Epithelial cell of esophagus (primary cell): Measurements from ENCODE around the gene MGRN1.

Experiments used
- DNase-seq: peaks from one replicate; pipeline ENCODE4 v3.0.0; 2010; ENCODE audit warnings: low read depth
- H3K4me3 ChIP-seq: 2 replicates; pipeline ENCODE4 v1.5.1; 2011; ENCODE audit warnings: mild to moderate bottlenecking, low read length, control low read depth
- TF ChIP-seq, protein P1 (sequence below): IDR thresholded peaks from 2 replicates; pipeline ENCODE4 v1.5.1; 2011; ENCODE audit warnings: low read depth, mild to moderate bottlenecking, low read length, control low read depth, inconsistent platforms; ENCODE audit not compliant: insufficient read depth; ENCODE audit errors: missing control alignments

MGRN1 gene

DNA sequence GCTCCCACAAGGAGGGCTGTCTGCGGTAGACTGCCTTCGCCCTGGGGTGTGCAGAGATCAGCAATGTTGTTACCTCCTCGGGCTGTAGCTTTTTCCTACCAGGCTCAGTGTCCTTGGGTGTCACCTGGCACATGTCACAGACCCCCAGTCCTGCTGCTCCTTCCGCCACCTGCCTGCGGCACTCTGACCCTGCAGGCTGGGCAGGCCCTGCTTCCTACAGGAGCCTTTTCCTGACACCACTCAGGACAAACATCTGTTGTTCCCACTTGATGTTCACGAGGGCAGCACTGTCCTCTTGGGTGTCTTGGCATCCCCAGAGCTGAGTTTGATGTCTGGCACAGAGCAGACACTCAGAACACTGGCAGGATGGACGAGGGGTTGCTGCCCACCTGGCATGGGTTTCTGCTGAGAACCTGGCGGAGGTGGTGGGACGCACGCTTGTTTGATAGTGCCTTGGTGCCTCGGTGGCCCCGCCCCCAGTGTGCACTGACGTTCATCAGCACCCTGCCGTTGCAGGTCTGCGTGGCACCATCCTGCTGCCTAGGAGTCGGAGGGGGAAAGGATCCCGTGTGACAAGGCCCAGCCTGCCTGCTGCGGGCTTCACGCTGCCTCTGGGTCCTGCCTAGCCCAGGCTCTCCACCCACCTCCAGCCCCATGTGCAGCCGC, 42.0 kb downstream of the MGRN1 start:
- TF ChIP-seq, protein P1, sequence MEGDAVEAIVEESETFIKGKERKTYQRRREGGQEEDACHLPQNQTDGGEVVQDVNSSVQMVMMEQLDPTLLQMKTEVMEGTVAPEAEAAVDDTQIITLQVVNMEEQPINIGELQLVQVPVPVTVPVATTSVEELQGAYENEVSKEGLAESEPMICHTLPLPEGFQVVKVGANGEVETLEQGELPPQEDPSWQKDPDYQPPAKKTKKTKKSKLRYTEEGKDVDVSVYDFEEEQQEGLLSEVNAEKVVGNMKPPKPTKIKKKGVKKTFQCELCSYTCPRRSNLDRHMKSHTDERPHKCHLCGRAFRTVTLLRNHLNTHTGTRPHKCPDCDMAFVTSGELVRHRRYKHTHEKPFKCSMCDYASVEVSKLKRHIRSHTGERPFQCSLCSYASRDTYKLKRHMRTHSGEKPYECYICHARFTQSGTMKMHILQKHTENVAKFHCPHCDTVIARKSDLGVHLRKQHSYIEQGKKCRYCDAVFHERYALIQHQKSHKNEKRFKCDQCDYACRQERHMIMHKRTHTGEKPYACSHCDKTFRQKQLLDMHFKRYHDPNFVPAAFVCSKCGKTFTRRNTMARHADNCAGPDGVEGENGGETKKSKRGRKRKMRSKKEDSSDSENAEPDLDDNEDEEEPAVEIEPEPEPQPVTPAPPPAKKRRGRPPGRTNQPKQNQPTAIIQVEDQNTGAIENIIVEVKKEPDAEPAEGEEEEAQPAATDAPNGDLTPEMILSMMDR: no peak
- DNase-seq: no peak
- H3K4me3 ChIP-seq: no peak overlapping the region

DNA sequence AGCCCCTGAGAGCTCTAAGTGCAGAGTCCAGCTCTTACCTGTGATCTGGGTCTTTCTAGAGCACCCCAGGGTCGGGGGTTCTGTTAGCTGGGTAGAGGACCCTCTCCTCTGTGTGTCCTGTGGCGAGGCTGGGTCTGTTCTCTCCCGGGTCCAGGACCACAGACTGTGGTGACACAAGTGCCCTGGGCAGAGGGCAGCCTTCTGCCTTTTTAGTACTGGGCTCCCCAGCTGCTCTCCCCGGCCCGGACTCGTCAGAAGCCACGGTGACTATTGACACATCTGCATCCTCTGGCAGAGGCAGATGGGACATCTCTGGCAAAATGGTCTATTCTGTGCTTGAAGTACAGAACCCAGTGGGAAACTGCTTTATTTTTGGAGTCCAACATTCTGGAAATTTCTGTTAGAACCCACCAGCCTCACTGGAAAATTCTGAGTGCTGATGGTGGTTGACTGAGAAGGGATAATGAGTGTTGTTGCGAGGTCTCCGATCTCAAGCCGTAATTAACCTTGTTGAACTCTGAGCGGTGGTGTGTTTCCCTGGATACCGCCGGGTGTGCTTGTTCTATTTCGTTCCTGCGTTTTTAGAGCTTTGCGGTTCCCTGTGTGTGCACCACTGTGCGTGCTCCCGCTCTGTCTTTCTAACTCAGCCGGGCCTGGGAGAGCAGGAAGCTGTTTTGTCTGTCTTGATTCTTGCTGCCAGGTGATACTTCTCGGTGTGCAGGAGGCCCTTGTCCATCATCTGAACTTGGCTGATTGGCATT, 42.8 kb downstream of the MGRN1 start:
- no peak overlapping the region for H3K4me3 ChIP-seq
- TF ChIP-seq, protein P1: no peak
- no peak for DNase-seq

DNA sequence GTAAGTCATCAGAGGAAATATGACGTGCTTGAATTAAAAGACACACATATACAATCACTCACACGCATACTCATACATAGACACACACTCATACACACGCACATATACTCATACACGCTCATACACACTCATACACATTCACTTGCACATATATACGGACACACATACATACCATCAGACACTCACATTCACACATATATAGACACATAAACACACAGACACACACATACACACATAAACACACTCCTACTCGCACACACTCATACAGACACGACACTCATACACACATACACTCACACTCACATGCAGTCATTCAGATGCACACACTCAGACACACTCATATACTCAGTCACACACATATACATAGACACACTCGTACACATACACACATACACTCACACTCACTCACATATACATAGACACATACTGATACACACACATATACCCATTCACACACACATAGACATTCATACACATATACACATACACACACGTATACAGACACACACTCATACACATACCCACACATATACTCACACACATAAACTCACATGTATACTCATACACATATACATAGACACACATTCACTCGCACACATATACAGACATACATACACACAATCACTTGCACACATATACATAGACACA, 43.8 kb downstream of the MGRN1 start:
- DNase-seq: no peak
- TF ChIP-seq, protein P1: no peak
- no peak overlapping the region for H3K4me3 ChIP-seq

DNA sequence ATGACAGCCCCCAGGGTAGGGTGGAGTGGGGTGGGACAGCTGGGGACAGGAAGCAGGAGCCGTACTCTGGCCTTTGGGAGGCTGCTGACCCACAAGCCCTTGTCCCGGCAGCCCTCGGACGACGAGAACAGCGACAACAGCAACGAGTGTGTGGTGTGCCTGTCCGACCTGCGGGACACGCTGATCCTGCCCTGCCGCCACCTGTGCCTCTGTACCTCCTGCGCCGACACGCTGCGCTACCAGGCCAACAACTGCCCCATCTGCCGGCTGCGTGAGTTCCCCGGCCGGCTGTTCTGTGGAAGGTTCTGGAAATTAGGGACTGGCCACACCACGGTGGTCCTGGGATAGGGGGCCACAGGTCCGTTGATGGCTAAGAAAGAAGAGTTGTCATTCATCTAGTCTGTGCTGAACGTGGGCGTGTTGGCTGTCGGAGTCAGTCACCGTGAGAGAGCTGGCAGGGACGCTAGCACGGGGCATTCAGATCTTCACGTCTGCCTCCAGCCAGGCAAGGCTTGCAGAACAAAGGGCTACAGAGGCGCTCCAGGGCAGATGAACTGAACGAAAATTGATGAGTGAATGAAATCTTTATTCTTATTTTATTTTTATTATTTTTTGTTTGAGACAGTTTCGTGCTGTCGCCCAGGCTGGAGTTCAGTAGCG, 48.9 kb downstream of the MGRN1 start:
- TF ChIP-seq, protein P1: no peak
- DNase-seq: no peak

DNA sequence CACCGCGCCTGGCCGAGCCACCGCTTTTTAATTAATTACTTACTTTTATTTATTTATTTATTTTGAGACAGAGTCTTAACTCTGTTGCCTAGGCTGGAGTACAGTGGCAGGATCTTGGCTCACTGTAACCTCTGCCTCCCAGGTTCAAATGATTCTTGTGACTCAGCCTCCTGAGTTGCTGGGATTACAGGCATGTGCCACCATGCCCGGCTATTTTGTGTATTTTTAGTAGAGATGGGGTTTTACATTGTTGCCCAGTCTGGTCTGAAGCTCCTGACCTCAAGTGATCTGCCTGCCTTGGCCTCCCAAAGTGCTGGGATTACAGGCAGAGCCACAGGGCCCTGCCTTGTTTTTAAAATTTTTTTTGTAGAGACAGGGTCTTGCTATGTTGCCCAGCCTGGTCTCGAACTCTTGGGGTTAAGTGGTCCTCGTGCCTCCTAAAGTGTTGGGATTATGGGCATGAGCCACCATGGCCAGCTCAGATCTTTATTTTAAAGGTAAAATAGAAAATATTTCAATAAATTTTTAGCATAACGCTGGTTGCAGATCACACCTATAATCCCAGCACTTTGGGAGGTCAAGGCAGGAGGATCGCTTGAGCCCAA, 50.4 kb downstream of the MGRN1 start:
- TF ChIP-seq, protein P1: no peak
- H3K4me3 ChIP-seq: no peak overlapping the region
- peak; percentile 66 for DNase-seq

More for the DNA sequence above, 48.9 kb downstream of the MGRN1 start:
- H3K4me3 ChIP-seq: no peak overlapping the region
